Measurements from ENCODE around the gene UROD.

GRCh38 chr1:45009956-45010854 lies 1.8 kb upstream of the UROD start:
- no peak for TF ChIP-seq CTCF (IDR thresholded peaks at IDR 0.05)
- no peak for TF ChIP-seq EZH2 (IDR thresholded peaks at IDR 0.05; ENCODE audit: borderline replicate concordance, insufficient read depth, low read depth, low read length, poor library complexity, severe bottlenecking)

Data from B cell (primary cell).